Hepatocyte (in vitro differentiated cells): ENCODE data around the gene SP3. TPM values are rescaled to one million over a fixed set of nuclear protein-coding genes. Genes with fewer than 3 reads are reported as not detected.

Source experiments
- DNase-seq: peaks from one replicate; pipeline ENCODE4 v3.0.0-alpha.2; 2016; ENCODE audit warnings: low spot score
- H2AFZ ChIP-seq: fragments of 200-600 bp; sonication (generic); 2 replicates; pipeline ENCODE4 v1.6.0; 2016; ENCODE audit warnings: antibody characterized with exemption, mild to moderate bottlenecking
- H3K27ac ChIP-seq: fragments of 200-600 bp; sonication (generic); 2 replicates; pipeline ENCODE4 v1.5.1; 2016; ENCODE audit warnings: mild to moderate bottlenecking
- H3K27me3 ChIP-seq: fragments of 200-600 bp; sonication (generic); 2 replicates; pipeline ENCODE4 v1.6.1; 2016
- H3K36me3 ChIP-seq: fragments of 200-600 bp; sonication (generic); replicated peaks from 2 replicates; pipeline ENCODE4 v1.5.1; 2016; ENCODE audit warnings: low read depth; ENCODE audit not compliant: insufficient read depth
- H3K4me1 ChIP-seq: fragments of 200-600 bp; sonication (generic); 2 replicates; pipeline ENCODE4 v1.5.1; 2016; ENCODE audit warnings: mild to moderate bottlenecking, moderate library complexity; ENCODE audit not compliant: insufficient read depth
- H3K4me2 ChIP-seq: fragments of 200-600 bp; sonication (generic); 2 replicates; pipeline ENCODE4 v1.6.0; 2016
- H3K4me3 ChIP-seq: fragments of 200-600 bp; sonication (generic); 2 replicates; pipeline ENCODE4 v1.5.1; 2016; ENCODE audit warnings: mild to moderate bottlenecking
- H3K79me2 ChIP-seq: fragments of 200-600 bp; sonication (generic); 2 replicates; pipeline ENCODE4 v1.6.0; 2017; ENCODE audit warnings: mild to moderate bottlenecking
- H3K9me2 ChIP-seq: fragments of 200-600 bp; sonication (generic); replicated peaks from 2 replicates; pipeline ENCODE4 v1.6.0; 2017; ENCODE audit warnings: mild to moderate bottlenecking; ENCODE audit not compliant: insufficient read depth
- H3K9me3 ChIP-seq: fragments of 200-600 bp; sonication (generic); 2 replicates; pipeline ENCODE4 v1.5.1; 2016; ENCODE audit warnings: low read depth, mild to moderate bottlenecking
- H4K20me1 ChIP-seq: fragments of 200-600 bp; sonication (generic); 2 replicates; pipeline ENCODE4 v1.6.0; 2016; ENCODE audit warnings: mild to moderate bottlenecking; ENCODE audit not compliant: insufficient read depth, poor library complexity, severe bottlenecking
- CTCF ChIP-seq: fragments of 200-600 bp; sonication (generic); IDR thresholded peaks from 2 replicates; pipeline ENCODE4 v1.5.1; 2016; ENCODE audit warnings: antibody characterized with exemption, mild to moderate bottlenecking; ENCODE audit not compliant: poor library complexity
- EZH2 ChIP-seq: fragments of 200-600 bp; sonication (generic); IDR thresholded peaks from 2 replicates; pipeline ENCODE4 v1.6.1; 2016; ENCODE audit warnings: antibody characterized with exemption, mild to moderate bottlenecking, borderline replicate concordance
- EZH2phosphoT487 ChIP-seq: fragments of 200-600 bp; sonication (generic); IDR thresholded peaks from one replicate; pipeline ENCODE4 v1.6.1; 2018; ENCODE audit warnings: antibody characterized with exemption, mild to moderate bottlenecking, low read depth, moderate library complexity; ENCODE audit not compliant: unreplicated experiment, severe bottlenecking
- WGBS: methylation state at CpG from one replicate; pipeline ENCODE4 v1.1.6; 2016; ENCODE audit warnings: low lambda C conversion rate; ENCODE audit errors: missing lambda C conversion rate; 5-methylcytosine and 5-hydroxymethylcytosine counted together
- polyA plus RNA-seq: library from polyadenylated mRNA; unstranded; fragments of >200 nt; fragmentation: Nextera tagmentation; extraction: Ambion mirVana; gene quantifications from 2 replicates; pipeline ENCODE4 v1.2.1, GENCODE V29; 2016
- total RNA-seq: library from RNA; depleted of rRNA; stranded (reverse); fragments of >200 nt; gene quantifications from 2 replicates; pipeline ENCODE4 v1.2.3, GENCODE V29; 2014

Gene SP3
- total and polyA plus RNA-seq, 2 experiments from 2014 or later, result 37.2 to 133 TPM

- Histone ChIP-seq H3K4me1 (peaks cover 23% of the 10 kb centered on the region), H3K9me3 (no peaks in the 10 kb centered on the region), H3K9me2 (no peaks in the 10 kb centered on the region), H3K27me3 (no peaks in the 10 kb centered on the region), H3K27ac (peak overlapping the region; percentile 73), H4K20me1 (no peaks in the 10 kb centered on the region), H3K36me3 (no peaks in the 10 kb centered on the region), H3K4me3 (no peak overlapping the region), H3K79me2 (no peaks in the 10 kb centered on the region), H2AFZ (no peak overlapping the region), H3K4me2 (peak overlapping the region; percentile 36)
- WGBS, result 57% methylated on average over 12 of the region's 13 CpGs
- peak; percentile 18 for TF ChIP-seq CTCF
- no peak for TF ChIP-seq EZH2
- no peak for TF ChIP-seq EZH2phosphoT487
- peak; percentile 78 for DNase-seq
These were observed 38.8 kb upstream of the SP3 start for GRCh38 chr2:174003720-174004695.

- no peak for DNase-seq
- peaks cover 29% of the 10 kb centered on the region for H3K4me1 ChIP-seq
- TF ChIP-seq CTCF (no peak), EZH2phosphoT487 (no peak), EZH2 (no peak)
- no peaks in the 10 kb centered on the region for H3K9me3 ChIP-seq
- peak overlapping the region; percentile 70 for H3K27ac ChIP-seq
- WGBS, result 92% methylated on average over 5 of the region's 5 CpGs
- no peaks in the 10 kb centered on the region for H4K20me1 ChIP-seq
- no peaks in the 10 kb centered on the region for H3K27me3 ChIP-seq
- no peak overlapping the region for H2AFZ ChIP-seq
- H3K4me3 ChIP-seq, result no peak overlapping the region
- H3K9me2 ChIP-seq, result no peaks in the 10 kb centered on the region
- H3K79me2 ChIP-seq, result no peaks in the 10 kb centered on the region
- H3K4me2 ChIP-seq, result no peak overlapping the region
- H3K36me3 ChIP-seq, result no peaks in the 10 kb centered on the region
These were observed 37.5 kb upstream of the SP3 start for GRCh38 chr2:174002679-174003078.

GRCh38 chr2:174001107-174001506 is 35.9 kb upstream of the SP3 start:
- Histone ChIP-seq H3K9me2 (no peaks in the 10 kb centered on the region), H3K36me3 (no peaks in the 10 kb centered on the region), H3K79me2 (no peaks in the 10 kb centered on the region), H3K4me1 (peaks cover 36% of the 10 kb centered on the region), H3K27ac (no peak overlapping the region), H4K20me1 (no peaks in the 10 kb centered on the region), H3K27me3 (no peaks in the 10 kb centered on the region), H2AFZ (no peak overlapping the region), H3K4me3 (no peak overlapping the region), H3K4me2 (no peak overlapping the region), H3K9me3 (no peaks in the 10 kb centered on the region)
- TF ChIP-seq EZH2phosphoT487, result no peak
- TF ChIP-seq CTCF, result no peak
- TF ChIP-seq EZH2, result no peak
- WGBS, result 40% methylated on average over 2 of the region's 2 CpGs
- DNase-seq, result no peak
